Measurements from ENCODE around the gene LDHB. TPM values are rescaled to one million over a fixed set of nuclear protein-coding genes. Genes with fewer than 3 reads are reported as not detected.
"Not testable (repeated sequence)": the region's sequence is repeated elsewhere in the genome, so short reads cannot be mapped to it uniquely, and the experiment has no call there.

LDHB gene
- total and polyA plus RNA-seq, 10 donors: 166 to 346 (median 263) TPM

DNA sequence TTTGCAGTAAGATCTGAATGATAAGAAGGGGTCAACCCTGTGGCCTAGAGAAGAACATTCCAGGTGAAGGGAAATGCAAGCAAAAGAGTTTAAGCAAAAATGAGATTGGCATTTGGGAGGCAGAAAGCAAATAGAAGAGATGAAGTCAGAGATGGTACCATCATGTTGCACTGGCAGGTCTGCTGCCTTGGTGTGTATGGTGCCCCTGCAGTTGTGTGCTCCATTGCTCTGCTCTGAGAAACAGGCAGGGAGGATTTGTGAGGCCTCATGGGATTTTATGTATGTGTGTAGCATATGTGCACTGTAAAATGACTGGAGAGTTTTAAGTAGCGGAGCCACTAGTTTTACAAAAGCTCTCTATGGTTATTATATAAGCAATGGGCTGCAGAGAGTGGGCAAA lies 6.6 kb downstream of the LDHB start:
- intact Hi-C loops (cut with DNase I; ENCODE audit: low total_unique reads): no loop called here

DNA sequence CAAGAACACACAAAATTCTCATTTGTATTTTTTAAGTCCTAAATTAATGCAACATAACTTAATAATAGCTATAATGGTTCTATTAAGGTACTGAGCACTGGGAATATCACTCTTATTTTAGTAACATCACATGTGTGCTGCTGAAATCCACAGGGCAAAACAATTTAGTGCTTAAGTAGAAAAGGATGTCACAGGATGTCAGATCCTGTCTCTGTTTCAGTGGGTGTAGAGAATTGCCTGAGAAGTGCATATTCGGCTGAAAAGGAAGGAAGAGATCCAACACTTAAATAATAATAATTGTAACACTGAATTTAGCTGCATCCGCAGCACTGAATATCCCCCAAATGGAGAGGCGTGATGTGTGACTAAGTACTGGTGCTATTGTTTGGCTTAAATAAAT lies 8.6 kb downstream of the LDHB start:
- intact Hi-C loops (cut with DNase I; ENCODE audit: low total_unique reads): loop anchor here (10.0 kb wide), 1 partner anchor 134 kb away; no protein-coding TSS in a partner anchor
- Histone ChIP-seq H3K27me3 (replicated peaks in 1 of 7) (no peaks in the 10 kb centered on the region), H3K27ac (no peak overlapping the region), H3K36me3 (peaks cover 0 to 96% (median 44%) of the 10 kb centered on the region in 6 donors), H3K4me3 (no peak overlapping the region), H3K4me1 (peaks cover 0 to 34% (median 6%) of the 10 kb centered on the region in 6 donors), H3K9me3 (no peaks in the 10 kb centered on the region)
- DNase-seq: no peak
- 43 to 57% (median 54%) methylated on average over 3 of the region's 3 CpGs for WGBS, 5 donors
- TF ChIP-seq, protein P1, sequence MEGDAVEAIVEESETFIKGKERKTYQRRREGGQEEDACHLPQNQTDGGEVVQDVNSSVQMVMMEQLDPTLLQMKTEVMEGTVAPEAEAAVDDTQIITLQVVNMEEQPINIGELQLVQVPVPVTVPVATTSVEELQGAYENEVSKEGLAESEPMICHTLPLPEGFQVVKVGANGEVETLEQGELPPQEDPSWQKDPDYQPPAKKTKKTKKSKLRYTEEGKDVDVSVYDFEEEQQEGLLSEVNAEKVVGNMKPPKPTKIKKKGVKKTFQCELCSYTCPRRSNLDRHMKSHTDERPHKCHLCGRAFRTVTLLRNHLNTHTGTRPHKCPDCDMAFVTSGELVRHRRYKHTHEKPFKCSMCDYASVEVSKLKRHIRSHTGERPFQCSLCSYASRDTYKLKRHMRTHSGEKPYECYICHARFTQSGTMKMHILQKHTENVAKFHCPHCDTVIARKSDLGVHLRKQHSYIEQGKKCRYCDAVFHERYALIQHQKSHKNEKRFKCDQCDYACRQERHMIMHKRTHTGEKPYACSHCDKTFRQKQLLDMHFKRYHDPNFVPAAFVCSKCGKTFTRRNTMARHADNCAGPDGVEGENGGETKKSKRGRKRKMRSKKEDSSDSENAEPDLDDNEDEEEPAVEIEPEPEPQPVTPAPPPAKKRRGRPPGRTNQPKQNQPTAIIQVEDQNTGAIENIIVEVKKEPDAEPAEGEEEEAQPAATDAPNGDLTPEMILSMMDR (IDR thresholded peaks at IDR 0.05 in 8 of 11, conservative IDR thresholded peaks at IDR 0.05 in 3 of 11): no peak
- TF ChIP-seq POLR2A (IDR thresholded peaks at IDR 0.05) (no peak), POLR2AphosphoS5 (IDR thresholded peaks at IDR 0.05) (no peak)

More for the DNA sequence above, 6.6 kb downstream of the LDHB start:
- TF ChIP-seq, protein P1 (IDR thresholded peaks at IDR 0.05 in 8 of 11, conservative IDR thresholded peaks at IDR 0.05 in 3 of 11): no peak
- no peak for TF ChIP-seq POLR2AphosphoS5 (IDR thresholded peaks at IDR 0.05)
- no peak for TF ChIP-seq POLR2A (IDR thresholded peaks at IDR 0.05)
- Histone ChIP-seq H3K4me3 (no peak overlapping the region), H3K9me3 (no peaks in the 10 kb centered on the region), H3K36me3 (peaks cover 0 to 85% (median 35%) of the 10 kb centered on the region in 6 donors), H3K27me3 (replicated peaks in 1 of 7) (no peaks in the 10 kb centered on the region), H3K4me1 (peaks cover 3 to 43% (median 20%) of the 10 kb centered on the region in 6 donors), H3K27ac (no peak overlapping the region)
- WGBS, 5 donors: 96 to 100% (median 99%) methylated on average over 1 of the region's 1 CpG
- no peak for DNase-seq

DNA sequence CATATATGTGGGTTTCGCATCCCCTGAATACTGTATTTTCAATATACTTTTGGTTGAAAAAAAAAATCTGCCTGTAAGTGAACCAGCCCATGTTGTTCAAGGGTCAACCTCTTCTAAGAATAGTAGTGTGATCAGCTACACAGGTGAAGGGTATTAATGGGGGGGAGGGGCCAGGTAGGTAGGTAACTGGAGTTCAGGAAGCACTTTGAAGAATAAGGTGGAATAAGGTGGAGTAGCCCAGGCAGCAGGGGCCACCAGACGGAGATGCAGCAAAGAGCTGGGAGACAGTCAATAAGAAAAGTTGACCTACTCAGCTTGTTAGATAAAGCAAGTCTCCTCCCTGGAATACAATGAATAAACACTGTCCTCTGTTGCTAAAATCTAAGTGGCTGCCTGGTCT lies 9.3 kb downstream of the LDHB start:
- no peak for TF ChIP-seq POLR2A (IDR thresholded peaks at IDR 0.05)
- no peak for TF ChIP-seq POLR2AphosphoS5 (IDR thresholded peaks at IDR 0.05)
- TF ChIP-seq, protein P1 (IDR thresholded peaks at IDR 0.05 in 8 of 11, conservative IDR thresholded peaks at IDR 0.05 in 3 of 11): no peak
- Histone ChIP-seq H3K9me3 (no peaks in the 10 kb centered on the region), H3K36me3 (peaks cover 0 to 96% (median 46%) of the 10 kb centered on the region in 6 donors), H3K4me1 (peaks cover 0 to 38% (median 6%) of the 10 kb centered on the region in 6 donors), H3K27me3 (replicated peaks in 1 of 7) (no peaks in the 10 kb centered on the region), H3K27ac (no peak overlapping the region), H3K4me3 (no peak overlapping the region)
- 89 to 98% (median 95%) methylated on average over 2 of the region's 2 CpGs for WGBS, 5 donors
- intact Hi-C loops (cut with DNase I; ENCODE audit: low total_unique reads): loop anchor here (10.0 kb wide), 1 partner anchor 134 kb away; no protein-coding TSS in a partner anchor
- no peak for DNase-seq

DNA sequence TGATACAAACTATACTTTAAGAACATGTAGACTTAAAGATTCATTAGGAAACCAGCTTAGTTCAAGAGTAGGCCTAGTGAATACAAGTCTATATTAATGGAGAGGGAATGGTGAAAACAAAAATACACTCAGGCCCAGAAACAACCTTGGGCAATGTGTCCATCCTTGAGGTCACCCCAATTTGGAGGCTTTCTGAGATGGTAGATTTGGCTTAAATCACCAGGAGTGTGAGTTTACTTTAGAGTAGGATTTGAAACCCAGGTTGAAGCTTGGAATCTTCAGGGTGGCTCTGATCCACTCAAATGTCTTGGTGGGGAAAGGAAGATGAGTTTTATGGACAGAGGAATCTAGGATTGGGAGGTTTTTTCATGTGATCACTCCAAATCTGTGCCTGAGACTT lies 10.5 kb downstream of the LDHB start:
- H3K27ac ChIP-seq: no peak overlapping the region
- no peak for DNase-seq
- intact Hi-C loops (cut with DNase I; ENCODE audit: low total_unique reads): loop anchor here (10.0 kb wide), 1 partner anchor 132 kb away; no protein-coding TSS in a partner anchor
- peaks cover 0 to 43% (median 8%) of the 10 kb centered on the region in 6 donors for H3K4me1 ChIP-seq
- H3K4me3 ChIP-seq: no peak overlapping the region
- no peaks in the 10 kb centered on the region for H3K27me3 ChIP-seq (replicated peaks in 1 of 7)
- peaks cover 0 to 96% (median 48%) of the 10 kb centered on the region in 6 donors for H3K36me3 ChIP-seq
- TF ChIP-seq POLR2A (IDR thresholded peaks at IDR 0.05) (no peak), POLR2AphosphoS5 (IDR thresholded peaks at IDR 0.05) (no peak)
- TF ChIP-seq, protein P1 (IDR thresholded peaks at IDR 0.05 in 8 of 11, conservative IDR thresholded peaks at IDR 0.05 in 3 of 11): no peak
- no peaks in the 10 kb centered on the region for H3K9me3 ChIP-seq

DNA sequence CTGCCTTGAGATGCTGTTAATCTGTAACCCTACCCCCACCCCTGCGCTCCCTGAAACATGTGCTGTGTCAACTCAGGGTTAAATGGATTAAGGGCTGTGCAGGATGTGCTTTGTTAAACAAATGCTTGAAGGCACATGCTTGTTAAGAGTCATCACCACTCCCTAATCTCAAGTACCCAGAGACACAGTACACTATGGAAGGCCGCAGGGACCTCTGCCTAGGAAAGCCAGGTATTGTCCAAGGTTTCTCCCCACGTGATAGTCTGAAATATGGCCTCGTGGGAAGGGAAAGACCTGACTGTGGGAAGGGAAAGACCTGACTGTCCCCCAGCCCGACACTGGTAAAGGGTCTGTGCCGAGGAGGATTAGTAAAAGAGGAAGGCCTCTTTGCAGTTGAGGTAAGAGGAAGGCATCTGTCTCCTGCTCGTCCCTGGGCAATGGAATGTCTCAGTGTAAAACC lies 12.6 kb downstream of the LDHB start:
- H3K36me3 ChIP-seq: peaks cover 0 to 96% (median 53%) of the 10 kb centered on the region in 6 donors
- WGBS, 5 donors: 34 to 50% (median 48%) methylated on average over 7 of the region's 7 CpGs
- not testable (repeated sequence) for H3K27me3 ChIP-seq (replicated peaks in 1 of 7); H3K4me3 ChIP-seq; H3K27ac ChIP-seq; DNase-seq; H3K9me3 ChIP-seq
- intact Hi-C loops (cut with DNase I; ENCODE audit: low total_unique reads): loop anchor here (10.0 kb wide), 1 partner anchor 130 kb away; no protein-coding TSS in a partner anchor
- peaks cover 0 to 41% (median 8%) of the 10 kb centered on the region in 6 donors for H3K4me1 ChIP-seq
